RPMI7951 (cell line): ENCODE data around the gene LRRC27. TPM values are rescaled to one million over a fixed set of nuclear protein-coding genes. Genes with fewer than 3 reads are reported as not detected.

Experiments
- DNase-seq: peaks from one replicate; pipeline ENCODE4 v3.0.0-alpha.2; 2012; ENCODE audit warnings: low read depth
- total RNA-seq: library from RNA; depleted of rRNA; stranded (reverse); fragments of >200 nt; shearing (Covaris generic); gene quantifications from 2 replicates; pipeline ENCODE4 v1.2.3, GENCODE V29; 2014

The LRRC27 gene
- total RNA-seq, 1 experiment from 2014 or later = 4.3 TPM

DNA sequence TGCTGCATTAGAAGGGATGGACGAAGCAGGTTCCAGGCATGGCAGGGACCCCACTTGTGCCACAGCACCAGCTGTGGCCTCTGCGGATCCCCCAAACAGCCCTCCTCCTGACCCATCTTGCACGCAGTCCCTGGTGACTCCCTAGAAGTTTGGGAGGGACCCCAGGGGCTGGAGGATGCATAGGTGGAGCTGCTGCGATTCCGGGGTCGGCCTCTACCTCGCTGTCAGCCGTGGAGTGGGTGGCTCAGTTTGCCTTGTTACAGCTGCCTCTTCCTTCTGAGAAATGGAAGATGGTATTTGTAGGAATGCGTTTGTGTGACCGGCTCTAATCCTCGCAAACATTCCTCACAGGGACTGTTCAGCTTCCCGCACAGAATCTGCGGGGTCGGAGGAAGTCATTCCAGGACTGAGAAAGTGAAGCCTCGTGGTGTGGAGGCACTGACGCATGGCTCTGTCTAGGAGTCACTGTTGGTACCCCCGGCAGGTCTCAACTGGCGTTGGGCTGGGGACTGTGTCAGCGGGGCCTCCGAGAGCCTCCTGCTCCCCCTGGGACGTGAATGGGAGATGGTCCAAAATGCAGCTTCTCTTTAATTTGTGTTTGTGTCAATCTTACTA lies 82.5 kb downstream of the LRRC27 start:
- no peak for DNase-seq

DNA sequence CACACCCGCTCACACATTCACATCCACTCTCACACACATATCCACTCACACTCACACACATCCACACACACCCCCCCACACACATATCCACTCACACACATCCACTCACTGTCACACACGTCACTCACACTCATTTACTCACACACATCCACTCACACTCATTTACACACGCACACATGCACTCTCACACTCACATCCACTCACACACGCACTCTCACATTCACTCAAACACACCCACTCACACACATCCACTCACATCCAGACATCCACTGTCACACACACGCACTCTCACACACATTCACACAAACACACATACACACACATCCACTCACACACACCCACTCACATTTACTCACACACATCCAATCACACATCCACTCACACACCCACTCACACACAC lies 83.3 kb downstream of the LRRC27 start:
- no peak for DNase-seq

DNA sequence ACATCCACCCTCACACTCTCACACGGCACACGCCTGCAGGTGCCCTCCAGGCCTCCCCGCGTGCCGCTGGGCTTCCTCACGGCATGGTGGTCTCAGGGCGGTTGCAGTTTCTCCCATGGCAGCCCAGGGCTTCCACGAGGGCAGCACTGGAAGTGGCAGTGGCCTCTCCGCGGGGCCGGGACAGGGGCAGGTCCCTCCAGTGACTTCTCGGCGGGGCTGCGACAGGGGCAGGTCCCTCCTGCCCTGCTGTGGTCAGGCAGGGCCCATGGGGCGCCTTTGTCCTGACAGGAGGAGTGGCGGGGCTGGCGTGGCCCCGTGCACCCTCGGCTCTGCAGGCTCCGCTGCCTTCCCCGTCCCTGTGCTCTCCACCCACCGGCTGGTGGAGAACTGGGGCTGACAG lies 84.0 kb downstream of the LRRC27 start:
- no peak for DNase-seq

DNA sequence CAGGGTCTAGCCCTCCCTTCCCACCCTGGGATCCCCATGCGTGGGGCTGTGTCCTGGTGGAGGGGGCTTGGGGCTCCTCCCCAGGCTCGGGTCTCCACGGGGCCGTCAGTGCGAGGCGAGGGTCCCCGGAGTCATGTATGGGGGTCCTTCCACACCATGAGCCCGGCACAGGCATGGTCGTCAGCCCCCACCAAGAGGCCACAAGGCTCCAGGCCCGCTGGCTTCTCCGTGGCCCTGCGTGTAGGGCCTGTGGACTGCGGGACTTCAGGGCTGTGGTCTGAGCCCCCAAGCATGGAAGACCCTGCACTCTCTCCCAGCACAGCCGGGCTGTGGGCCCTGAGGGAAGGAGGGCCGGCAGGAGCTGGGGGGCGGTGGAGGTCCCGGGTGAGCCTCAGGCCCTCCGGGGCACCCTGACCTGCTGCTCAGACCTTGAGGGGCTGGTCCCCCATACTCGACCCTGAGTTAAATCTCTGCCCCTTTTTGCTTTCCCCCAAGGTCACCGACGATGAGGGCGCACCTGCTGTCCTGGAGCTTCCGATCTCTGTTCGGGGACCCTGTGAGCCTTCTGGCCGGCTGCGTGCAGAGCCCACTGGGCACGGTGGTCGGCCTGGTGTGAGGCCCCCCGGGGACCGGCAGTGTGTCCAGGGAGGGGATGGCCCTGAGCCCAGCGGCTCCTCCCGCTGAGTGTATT lies 84.7 kb downstream of the LRRC27 start:
- no peak for DNase-seq

DNA sequence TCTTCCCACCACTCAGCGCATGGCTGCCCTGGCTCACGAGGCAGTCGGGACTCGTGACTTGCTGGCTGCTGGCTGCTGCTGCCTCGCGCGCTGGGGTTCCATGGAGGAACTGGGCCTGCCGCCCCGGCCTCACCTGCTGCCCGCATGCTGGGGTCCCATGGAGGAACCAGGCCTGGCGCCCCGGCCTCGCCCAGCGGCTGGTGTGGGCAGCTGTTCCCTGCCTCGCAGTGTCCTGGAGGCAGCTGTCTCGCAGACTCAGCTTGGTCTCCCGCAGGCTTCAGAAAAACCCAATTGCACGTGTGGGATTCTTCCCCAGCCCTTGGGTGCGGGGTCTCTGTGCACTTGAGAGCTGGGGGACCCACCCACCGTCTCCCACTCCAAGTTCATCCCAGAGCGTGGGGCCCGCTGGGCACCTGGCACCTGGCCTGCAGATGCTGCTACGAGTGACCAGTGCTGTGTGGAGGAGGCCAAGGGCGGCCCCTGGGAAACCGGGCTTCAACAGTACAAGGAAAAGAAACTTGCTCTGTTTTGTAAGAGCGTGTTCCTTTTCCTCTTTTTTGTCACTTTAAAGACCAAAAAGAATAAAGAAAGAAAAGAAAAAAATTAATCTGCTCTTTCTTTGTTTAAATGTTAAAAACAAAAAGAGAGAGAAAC lies 85.4 kb downstream of the LRRC27 start:
- DNase-seq = no peak

DNA sequence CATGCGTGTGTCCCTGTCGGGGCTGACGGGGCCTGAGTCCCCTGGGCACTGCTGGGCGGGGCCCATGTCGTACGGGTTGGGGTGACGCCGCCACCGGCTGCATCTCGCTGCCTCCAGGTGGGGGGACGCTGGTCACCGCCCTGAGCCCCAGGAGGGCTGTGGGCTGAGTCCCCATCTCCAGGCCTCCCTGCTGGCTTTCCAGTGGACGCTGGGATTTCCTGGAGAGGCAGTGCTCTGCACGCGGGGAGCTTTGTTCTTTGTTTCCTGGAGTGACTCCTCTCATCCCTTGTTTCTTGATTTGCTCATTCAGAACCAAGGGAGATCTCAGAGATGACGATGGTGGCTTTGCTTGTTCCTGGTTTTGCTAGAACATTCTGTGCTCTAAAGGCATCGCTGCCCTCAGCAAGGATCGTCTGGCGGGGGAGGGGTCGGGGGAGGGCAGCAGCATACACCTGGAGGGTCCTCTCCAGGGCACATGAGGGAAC lies 86.0 kb downstream of the LRRC27 start:
- DNase-seq = no peak

DNA sequence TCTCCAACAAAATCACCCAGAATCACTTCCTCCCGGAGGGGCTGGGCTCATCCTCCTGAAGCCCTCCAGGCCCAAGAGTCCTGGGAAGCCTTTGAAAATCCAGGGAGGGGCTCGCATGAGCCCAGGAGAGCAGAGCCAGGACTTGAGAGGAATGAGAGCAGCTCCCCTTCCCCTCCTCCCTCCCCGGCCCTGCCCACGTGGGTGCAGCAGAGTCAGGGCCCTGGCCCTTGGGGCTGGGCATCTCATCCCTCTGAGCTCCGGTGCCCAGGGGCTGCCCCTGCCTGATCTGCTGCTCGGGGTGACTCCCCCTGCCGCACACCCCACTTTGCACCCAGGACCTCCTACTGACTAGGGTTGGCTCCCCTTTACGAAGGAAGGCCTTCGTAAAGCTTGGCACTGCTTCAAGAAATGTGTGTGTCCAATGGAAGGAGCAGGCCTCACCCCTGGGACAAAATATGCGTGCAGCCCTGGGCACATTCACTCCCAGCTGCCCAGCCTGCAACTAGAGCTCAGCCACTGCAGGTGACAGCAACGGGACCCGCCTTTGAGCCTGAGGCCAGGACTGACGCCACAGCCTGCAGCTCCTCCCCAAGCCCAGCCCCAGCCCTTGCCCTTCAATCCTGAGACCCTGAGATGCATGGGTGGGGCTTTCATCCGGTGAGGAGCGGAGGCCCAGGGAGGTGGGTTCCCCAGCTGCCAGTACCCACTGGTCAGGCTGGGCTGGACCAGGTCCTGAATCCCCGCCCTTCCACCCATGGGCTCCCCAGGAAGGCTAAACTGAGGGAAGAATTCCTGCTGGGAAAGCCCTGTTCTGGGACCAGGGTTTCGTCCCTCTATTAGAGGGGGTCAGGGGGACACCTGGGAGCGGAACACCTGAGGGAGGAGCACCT lies 86.8 kb downstream of the LRRC27 start:
- peak; percentile 70 for DNase-seq

DNA sequence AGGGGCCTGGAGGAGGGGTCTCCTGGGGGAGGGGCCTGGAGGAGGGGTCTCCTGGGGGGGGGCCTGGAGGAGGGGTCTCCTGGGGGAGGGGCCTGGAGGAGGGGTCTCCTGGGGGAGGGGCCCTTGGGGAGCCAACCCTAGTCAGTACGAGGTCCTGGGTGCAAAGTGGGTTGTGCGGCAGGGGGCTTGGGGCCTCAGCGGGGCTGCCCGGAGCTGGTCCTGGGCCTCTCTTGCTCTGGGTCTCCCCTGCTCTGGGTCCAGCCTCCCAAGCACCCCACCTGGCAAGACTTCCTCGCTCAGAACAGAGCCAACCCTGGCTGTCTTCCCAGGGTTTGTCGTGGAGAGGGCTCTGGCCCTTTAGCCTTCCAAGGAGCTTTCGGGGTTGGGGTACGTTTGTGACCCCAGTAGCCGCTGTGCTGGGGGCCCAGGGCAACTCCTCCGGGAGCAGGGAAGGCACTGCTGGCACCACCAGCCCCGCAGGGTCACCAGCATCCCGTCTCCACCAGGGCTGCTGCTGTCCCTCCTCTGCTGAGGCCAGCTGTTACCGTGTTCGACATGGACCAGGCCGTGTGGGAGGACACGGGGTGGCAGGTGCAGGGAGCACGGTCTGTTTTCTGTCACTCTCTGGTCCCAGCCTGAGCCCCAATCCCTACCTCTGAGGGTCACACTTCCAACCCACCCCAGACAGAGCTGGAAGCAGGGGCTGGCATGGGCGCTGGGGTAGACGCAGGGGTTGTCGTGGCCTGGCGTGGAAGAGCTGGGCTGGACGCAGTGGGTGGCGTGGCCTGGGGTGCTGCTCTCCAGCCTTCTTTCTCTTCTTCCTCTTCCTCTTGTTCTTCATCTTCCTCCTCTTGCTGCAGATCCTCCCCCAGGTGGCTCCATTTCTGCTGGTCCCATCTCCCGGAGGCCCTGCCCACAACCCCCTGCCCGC lies 87.8 kb downstream of the LRRC27 start:
- no peak for DNase-seq

DNA sequence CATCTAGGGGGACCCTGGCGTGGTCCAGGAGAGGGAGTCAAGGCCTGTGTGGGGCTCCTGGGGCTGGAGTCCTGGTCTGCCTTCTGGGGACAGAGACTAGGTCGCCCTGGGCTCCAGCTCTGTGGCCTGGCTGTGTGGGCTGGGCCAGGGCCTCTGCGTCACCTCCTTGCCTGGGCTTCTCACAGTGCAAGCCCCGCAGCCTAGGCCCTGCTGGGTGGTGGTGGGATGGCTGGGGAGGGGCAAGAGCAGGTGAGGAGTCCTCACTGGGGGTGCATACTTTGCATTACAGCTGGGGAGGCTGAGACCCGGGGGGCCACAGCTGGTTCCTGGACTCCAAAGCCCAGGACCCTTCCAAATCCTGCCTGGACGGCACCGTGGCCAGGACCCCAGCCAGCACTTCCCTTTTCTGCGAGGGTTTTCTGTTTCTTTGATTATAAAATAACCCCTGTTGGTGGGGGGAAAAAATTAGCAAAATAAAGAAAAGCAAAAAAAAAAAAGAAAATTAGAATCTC lies 88.5 kb downstream of the LRRC27 start:
- DNase-seq = no peak

DNA sequence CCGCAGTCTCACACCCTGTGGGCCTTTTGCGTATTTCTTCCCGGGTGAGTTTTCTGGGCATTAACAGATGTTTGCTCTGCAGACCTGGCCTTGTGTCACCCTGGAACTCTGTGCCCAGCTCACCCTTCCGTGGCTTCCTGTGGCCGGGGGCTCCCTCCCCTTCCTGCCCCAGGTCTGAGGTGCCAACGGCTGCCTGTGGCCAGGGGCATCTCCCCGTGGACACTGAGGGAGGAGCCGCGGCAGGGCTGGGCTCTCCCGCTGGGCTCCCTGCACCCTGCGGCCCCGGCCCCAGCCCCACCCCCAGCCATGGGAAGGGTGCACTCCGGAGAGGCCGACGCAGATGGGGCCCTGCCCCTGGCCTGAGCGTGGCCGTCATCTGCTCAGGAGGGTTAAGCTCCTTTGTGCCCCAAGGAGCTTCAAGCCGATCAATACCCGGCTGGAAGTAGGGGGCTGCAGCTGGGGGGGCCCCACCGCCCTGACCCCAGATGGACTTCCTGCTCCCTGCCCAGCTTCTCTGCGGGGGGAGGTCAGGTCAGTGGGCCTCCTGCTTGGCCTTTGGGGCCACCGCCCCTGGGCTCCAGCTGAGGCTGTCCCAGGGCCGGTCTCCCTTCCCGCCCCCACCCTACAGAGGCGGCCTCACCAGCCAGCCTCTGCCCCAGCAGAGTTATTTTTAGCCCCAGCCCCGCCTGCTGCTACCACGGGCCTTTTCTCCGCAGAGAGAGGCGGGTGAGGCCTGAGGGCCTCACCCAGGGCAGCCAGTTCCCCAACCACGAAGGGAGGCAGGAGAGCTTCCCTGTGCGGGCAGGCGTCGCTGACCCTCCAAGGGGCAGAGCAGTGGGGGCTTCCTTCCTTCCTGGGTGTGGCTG lies 89.2 kb downstream of the LRRC27 start:
- DNase-seq = peak; percentile 85

DNA sequence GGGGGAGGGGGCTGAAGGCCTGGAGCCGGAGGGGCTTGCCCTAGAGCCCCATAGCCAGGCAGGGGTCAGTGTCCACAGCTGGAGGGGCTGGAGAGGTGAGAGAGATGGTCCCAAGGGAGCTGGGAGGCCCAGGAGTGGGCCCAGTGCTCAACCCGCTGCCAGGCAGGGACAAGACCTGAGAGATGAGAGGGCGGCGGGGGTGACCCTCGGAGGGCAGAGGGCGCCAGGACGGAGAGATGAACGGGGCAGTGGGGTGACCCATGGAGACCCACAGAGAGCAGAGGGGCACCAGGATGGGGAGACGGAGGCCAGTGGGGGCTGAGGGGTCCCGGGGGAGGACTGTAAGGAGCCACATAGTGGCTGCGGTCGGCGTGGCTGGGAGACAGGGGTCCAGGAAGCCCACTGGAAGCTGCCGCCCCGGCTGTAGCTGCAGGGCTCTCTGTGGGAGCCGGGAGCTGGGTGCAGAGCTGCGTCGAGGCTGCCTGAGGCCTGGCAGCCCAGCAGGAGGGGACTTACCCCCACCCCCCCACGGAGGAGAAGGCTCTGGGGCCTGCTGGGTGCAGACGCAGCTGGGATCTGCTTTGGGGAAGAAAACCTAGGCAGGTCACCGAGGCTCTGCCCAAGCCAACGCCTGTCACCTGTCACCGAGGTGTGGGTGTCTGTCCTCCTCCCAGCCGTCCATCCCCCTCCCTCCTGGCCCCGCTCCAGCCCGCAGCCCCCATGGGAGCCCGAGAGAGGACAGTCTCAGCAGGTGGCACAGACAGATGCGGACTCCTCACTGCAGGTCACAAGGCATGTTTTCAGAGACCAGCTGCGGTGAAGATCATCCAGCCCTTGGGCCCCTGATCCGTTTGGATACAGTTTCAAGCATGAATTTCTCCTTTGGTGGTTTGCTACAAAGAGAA lies 90.1 kb downstream of the LRRC27 start:
- DNase-seq = no peak

DNA sequence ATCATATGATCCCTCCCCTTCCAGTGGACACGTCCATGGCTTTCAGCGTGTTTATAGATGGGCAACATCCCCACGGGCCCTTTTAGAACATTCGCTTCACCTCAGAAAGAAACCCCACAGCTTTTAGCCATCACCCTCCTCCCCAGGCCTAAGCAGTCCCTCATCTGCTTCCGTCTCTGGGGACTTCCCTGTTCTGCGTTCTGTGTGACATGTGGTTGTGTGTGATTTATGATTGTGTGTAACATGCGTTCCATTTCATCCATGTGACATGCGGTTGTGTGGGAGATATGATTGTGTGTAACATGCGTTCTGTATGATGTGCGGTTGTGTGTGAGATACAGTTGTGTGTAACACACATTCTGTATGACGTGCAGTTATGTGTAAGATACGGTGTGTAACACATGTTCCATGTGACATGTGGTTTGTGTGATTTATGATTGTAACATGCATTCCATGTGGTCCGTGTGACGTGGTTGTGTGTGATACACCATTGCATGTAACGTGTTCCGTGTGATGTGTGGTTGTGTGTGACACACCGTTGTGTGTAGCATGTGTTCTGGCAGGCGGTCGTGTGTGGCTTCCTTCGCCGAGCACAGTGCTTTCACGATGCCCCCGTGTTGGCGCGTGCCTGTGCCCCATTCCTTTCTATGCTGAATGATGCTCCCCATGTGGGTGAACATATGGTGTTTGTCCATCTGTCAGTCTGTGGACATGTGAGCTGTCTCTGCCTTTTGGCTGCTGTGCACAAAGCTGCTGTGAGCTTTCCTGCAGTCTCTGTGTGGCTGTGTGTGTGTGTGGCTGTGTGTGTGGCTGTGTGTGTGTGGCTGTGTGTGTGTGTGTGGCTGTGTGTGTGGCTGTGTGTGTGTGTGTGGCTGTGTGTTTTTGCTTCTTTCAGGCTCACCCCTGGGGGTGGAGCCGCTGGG lies 91.2 kb downstream of the LRRC27 start:
- no peak for DNase-seq

DNA sequence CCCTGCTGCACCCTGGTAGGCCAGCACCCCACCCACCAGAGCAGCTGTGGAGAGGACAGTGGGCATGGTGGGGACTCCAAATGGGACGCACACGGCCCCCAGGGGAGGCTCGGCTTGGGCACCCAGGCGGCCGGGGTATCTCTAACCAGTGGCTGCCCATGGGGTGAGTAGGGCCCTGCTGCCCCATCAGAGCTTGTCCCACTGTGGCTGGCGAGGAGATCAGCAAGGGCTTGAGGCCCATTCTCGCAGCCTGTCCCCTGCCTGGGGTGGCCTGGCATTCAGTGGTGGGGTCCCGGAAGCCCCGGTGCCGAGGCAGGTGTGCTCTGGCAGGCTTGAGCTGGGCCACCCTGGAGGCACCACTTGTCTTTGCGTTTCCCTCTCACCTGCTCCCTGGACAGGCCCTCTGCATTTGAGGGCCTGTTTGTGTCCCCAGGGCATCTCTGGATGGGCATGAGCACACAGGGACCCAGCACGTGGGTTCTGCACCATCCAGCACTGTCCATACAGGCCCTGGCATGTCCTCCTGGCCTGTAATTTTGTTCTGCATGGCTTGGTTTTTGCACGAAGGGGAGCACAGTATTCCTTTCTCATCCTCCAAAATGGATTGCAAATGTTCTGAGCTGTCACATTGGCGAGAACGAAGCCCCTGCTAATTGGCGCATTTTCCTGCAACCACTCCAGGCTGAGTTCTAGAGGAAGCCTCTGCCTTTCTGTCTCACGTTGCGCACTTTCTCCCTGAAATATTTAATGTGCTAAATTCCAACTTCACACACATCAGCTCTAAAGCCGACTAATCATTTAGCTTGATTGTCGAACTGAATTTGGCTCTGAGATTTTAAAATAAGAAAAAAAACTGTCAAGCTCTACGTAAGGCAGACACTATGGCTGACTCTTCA lies 92.2 kb downstream of the LRRC27 start:
- no peak for DNase-seq

DNA sequence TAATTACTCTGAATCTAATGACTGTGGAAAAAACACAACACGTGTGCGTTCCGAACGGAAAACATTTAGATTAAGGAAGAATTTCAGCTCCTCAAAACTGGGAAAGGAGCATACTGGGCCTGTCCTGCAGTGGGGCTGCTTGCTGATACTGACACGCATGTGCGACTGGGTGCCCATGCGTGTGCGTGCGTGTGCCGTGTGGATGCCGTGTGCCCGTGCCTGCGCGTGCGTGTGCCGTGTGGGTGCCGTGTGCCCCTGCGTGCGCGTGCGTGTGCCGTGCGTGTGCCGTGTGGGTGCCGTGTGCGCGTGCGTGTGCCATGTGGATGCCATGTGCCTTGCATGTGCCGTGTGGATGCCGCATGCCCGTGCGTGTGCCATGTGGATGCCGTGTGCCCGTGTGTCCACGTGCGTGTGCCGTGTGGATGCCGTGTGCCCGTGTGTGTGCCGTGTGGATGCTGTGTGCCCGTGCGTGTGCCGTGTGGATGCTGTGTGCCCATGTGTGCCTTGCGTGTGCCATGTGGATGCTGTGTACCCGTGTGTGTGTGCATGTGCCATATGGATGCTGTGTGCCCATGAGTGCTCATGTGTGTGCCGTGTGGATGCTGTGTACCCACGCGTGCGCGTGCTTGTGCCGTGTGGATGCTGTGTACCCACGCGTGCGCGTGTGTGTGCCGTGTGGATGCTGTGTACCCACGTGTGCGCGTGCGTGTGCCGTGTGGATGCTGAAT lies 93.2 kb downstream of the LRRC27 start:
- no peak for DNase-seq

DNA sequence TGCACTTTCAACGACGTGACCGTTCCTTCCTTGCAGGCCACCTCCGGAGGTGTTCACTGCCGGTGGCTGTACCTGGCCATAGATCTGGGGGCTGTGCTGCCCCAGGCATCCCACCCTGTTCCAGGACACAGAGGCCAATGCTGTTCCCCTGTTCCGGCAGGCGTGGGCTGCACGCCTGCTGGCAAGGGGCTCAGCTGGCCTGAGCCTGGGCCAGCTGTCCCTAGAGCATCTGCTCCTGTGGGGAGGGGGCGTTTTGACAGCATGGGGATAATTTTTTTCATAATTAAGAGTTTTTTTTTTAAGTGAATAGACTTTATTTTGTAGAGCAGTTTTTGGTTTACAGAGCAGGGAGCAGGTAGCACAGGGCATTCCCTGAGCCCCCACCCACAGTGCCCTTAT lies 93.8 kb downstream of the LRRC27 start:
- no peak for DNase-seq
